Measurements from ENCODE around the gene ADARB1.

Gene ADARB1

GRCh38 chr21:45248301-45248892 is 174.0 kb downstream of the ADARB1 start:
- DNase-seq (ENCODE audit: extremely low read depth, insufficient read length) = no peak
- Histone ChIP-seq H3K36me3 (ENCODE audit: control insufficient read depth, insufficient read depth, low read length) (no peaks in the 10 kb centered on the region), H3K4me3 (replicated peaks; ENCODE audit: low read depth, low read length) (no peak overlapping the region), H3K27me3 (replicated peaks; ENCODE audit: control insufficient read depth, insufficient read depth, low read length) (no peaks in the 10 kb centered on the region; the same call in 1 of the 2 replicates)
- no peak for TF ChIP-seq CTCF (IDR thresholded peaks at IDR 0.05; ENCODE audit: insufficient read depth, low read length, poor library complexity, severe bottlenecking)

- no peak overlapping the region for H3K4me3 ChIP-seq (replicated peaks; ENCODE audit: low read depth, low read length)
- TF ChIP-seq CTCF (IDR thresholded peaks at IDR 0.05; ENCODE audit: insufficient read depth, low read length, poor library complexity, severe bottlenecking) = no peak
These were observed 174.6 kb downstream of the ADARB1 start for GRCh38 chr21:45248893-45249381.

GRCh38 chr21:45249626-45250025 is 175.2 kb downstream of the ADARB1 start:
- Histone ChIP-seq H3K36me3 (ENCODE audit: control insufficient read depth, insufficient read depth, low read length) (no peaks in the 10 kb centered on the region), H3K4me3 (replicated peaks; ENCODE audit: low read depth, low read length) (no peak overlapping the region), H3K27me3 (replicated peaks; ENCODE audit: control insufficient read depth, insufficient read depth, low read length) (no peaks in the 10 kb centered on the region; the same call in 1 of the 2 replicates)
- no peak for DNase-seq (ENCODE audit: extremely low read depth, insufficient read length)
- no peak for TF ChIP-seq CTCF (IDR thresholded peaks at IDR 0.05; ENCODE audit: insufficient read depth, low read length, poor library complexity, severe bottlenecking)

More at GRCh38 chr21:45248893-45249381, 174.6 kb downstream of the ADARB1 start:
- Histone ChIP-seq H3K36me3 (ENCODE audit: control insufficient read depth, insufficient read depth, low read length) (no peaks in the 10 kb centered on the region), H3K27me3 (replicated peaks; ENCODE audit: control insufficient read depth, insufficient read depth, low read length) (no peaks in the 10 kb centered on the region; the same call in 1 of the 2 replicates)
- no peak for DNase-seq (ENCODE audit: extremely low read depth, insufficient read length)

GRCh38 chr21:45250272-45250671 is 175.9 kb downstream of the ADARB1 start:
- H3K36me3 ChIP-seq (ENCODE audit: control insufficient read depth, insufficient read depth, low read length) = no peaks in the 10 kb centered on the region
- no peak for DNase-seq (ENCODE audit: extremely low read depth, insufficient read length)
- H3K4me3 ChIP-seq (replicated peaks; ENCODE audit: low read depth, low read length) = no peak overlapping the region
- no peaks in the 10 kb centered on the region; the same call in 1 of the 2 replicates for H3K27me3 ChIP-seq (replicated peaks; ENCODE audit: control insufficient read depth, insufficient read depth, low read length)
- no peak for TF ChIP-seq CTCF (IDR thresholded peaks at IDR 0.05; ENCODE audit: insufficient read depth, low read length, poor library complexity, severe bottlenecking)

GRCh38 chr21:45250914-45251634 is 176.7 kb downstream of the ADARB1 start:
- Histone ChIP-seq H3K36me3 (ENCODE audit: control insufficient read depth, insufficient read depth, low read length) (no peaks in the 10 kb centered on the region), H3K4me3 (replicated peaks; ENCODE audit: low read depth, low read length) (no peak overlapping the region), H3K27me3 (replicated peaks; ENCODE audit: control insufficient read depth, insufficient read depth, low read length) (no peaks in the 10 kb centered on the region; the same call in 1 of the 2 replicates)
- TF ChIP-seq CTCF (IDR thresholded peaks at IDR 0.05; ENCODE audit: insufficient read depth, low read length, poor library complexity, severe bottlenecking) = no peak
- DNase-seq (ENCODE audit: extremely low read depth, insufficient read length) = no peak
